Fibroblast of skin of scalp (primary cell): ENCODE data around the gene SORT1.
A peak's percentile ranks its signal among the peaks of the same experiment; 100 is the strongest.
"Not testable (repeated sequence)": the region's sequence is repeated elsewhere in the genome, so short reads cannot be mapped to it uniquely, and the experiment has no call there.

Experiments used
- DNase-seq: peaks from one replicate; pipeline ENCODE4 v3.0.0-alpha.2; 2013

SORT1 gene

GRCh38 chr1:109295712-109296415 is 101.9 kb downstream of the SORT1 start:
- no peak for DNase-seq

GRCh38 chr1:109294481-109294880 is 103.2 kb downstream of the SORT1 start:
- DNase-seq: no peak

- no peak for DNase-seq
Observed at GRCh38 chr1:109293026-109293425, 104.7 kb downstream of the SORT1 start.

GRCh38 chr1:109292364-109292763 is 105.4 kb downstream of the SORT1 start:
- no peak for DNase-seq

GRCh38 chr1:109290998-109291397 is 106.7 kb downstream of the SORT1 start:
- DNase-seq: no peak

GRCh38 chr1:109290137-109290536 is 107.6 kb downstream of the SORT1 start:
- DNase-seq: no peak

GRCh38 chr1:109286762-109287161 is 111.0 kb downstream of the SORT1 start:
- not testable (repeated sequence) for DNase-seq

- DNase-seq: no peak
Observed at GRCh38 chr1:109283748-109284600, 113.7 kb downstream of the SORT1 start.

GRCh38 chr1:109282952-109283747 is 114.6 kb downstream of the SORT1 start, which contains the start of gene PSRC1:
Gene PSRC1, minus strand, starts transcription at chr1:109283145.
- peak; percentile 97 for DNase-seq

- no peak for DNase-seq
Observed at GRCh38 chr1:109282497-109282951, 115.2 kb downstream of the SORT1 start.

- DNase-seq: no peak
Observed at GRCh38 chr1:109281680-109282496, 115.8 kb downstream of the SORT1 start.

- DNase-seq: no peak
Observed at GRCh38 chr1:109280862-109281261, 116.9 kb downstream of the SORT1 start.

GRCh38 chr1:109279615-109280278 is 118.0 kb downstream of the SORT1 start:
- no peak for DNase-seq

GRCh38 chr1:109277434-109278204 is 120.1 kb downstream of the SORT1 start:
- DNase-seq: peak; percentile 60

- DNase-seq: peak; percentile 66
Observed at GRCh38 chr1:109275706-109276345, 121.9 kb downstream of the SORT1 start.

- peak; percentile 54 for DNase-seq
Observed at GRCh38 chr1:109274533-109275476, 122.9 kb downstream of the SORT1 start.

- no peak for DNase-seq
Observed at GRCh38 chr1:109273570-109274288, 124.0 kb downstream of the SORT1 start.
